ENCODE data around the gene IRAK3.
"Not testable (repeated sequence)": the region's sequence is repeated elsewhere in the genome, so short reads cannot be mapped to it uniquely, and the experiment has no call there.

Gene IRAK3

DNA sequence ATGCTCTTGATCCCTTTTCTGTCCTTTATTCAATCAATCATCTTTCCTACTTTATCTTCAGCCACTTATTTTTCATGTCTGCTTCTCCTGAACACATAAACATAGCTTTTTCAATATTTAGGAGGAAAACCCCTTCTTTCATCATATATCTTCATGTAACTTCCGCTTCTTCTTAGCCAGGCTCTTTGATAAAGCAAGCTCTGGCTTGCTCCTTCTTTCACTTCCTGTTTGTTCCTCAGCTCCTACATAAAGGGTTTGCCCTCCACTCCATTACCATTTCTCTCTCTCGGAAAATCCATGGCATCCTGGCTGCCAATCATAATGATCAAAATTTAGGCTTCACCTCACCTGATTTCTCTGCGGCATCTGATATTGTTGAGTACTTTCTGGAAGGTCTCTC is 79.5 kb downstream of the IRAK3 start:
- no peak for FAIRE-seq

DNA sequence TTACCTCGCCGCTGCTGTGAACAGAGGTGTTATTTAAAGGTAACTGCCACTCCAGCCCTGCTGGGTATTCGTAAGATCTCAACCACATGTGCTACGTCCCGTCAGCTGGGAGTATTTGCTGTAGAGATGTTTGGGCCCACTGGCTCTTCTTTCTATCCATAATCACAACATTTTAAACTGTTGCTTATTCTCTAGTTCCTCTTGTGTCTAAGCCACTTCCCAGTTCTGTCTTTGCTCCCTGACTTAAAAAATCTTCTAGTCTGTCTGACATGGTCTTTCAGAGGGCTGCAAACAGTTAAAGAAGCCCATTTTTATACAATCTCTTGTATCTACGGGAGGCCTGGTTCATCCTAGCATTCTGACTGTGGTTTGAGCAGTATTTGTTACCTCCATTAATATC is 80.1 kb downstream of the IRAK3 start:
- FAIRE-seq: no peak

DNA sequence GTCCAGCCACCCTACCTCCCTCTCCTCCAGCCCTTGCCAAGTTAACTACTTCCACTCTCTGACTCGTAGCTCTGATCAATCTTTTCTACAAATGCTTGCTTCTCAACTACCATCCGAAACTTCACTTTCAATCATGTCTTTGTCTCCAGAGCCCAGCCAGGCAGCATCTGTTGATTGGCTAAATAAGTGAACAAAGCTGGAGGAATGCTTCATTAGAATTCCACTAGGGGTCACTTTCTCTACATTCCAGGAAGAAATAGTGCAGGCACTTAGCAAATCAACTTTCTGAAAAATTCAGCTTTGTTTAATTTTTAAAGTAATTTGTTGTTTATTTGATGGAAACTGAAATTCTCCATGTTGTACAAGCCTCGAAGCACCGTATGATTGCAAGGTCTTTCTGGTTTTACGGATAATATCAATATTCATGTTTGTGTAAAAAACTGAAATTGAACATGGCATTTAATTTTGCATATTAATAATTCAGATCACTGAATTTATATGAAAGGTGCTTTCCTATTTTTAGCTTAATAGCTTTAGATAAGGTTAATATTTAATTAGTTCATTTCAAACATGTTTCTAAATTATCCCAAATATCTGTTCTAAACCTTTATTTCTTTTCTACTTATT is 80.9 kb downstream of the IRAK3 start:
- FAIRE-seq: peak; percentile 91

DNA sequence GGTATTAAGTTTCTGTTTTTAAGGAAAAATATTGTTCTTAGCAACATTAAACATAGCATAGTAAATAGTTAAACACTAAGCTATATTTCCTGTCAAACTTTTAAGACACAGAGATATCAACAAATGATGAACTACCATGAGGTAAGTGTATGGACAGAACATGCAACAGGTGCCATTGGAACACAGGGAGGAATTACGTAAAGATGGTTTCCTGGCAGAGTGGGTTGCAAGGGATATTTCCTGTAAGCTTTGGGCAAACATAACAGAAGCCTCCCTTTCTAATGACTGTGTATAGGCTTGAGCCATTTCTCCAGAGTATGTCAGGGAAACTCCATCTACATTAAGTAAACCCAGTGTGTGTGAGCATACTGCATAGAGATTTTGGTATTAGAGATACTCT is 81.6 kb downstream of the IRAK3 start:
- FAIRE-seq: no peak

DNA sequence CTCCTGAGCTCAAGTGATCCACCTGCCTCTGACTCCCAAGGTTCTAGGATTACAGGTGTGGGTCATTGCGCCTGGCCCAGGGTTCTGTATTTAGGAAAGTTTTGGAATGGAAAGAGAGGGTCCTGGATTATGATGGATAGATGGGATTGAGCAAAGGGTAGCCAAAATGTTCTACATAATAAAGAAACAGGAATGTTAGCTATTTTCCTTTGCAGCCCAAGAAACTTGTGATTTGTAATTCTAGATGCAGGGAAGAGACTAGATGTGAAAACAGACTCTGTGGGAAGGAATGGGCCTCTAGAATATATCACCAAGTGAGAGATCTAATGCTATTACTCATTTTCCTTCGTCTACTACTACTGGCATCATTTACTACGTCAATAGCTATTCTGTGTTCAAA is 83.6 kb downstream of the IRAK3 start:
- no peak for FAIRE-seq

DNA sequence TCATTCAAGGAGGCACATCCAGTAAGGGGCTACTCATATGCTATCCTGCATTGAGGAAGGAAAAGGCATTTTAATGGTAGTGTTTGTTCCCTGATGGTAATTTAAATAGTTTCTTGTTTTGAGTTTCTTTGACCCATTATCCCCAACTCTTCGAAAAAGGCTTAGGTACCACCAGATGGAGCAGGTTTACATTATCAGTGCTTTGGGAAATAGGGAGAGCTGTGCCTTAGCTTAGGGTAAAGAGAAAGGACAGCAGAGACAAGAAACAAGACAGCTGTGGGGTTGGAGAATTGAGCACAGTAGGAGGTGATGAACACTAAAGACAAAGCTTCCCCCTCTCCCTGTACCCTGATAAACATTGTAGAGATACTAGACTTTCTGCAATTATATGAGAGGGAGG is 84.1 kb downstream of the IRAK3 start:
- FAIRE-seq: no peak

DNA sequence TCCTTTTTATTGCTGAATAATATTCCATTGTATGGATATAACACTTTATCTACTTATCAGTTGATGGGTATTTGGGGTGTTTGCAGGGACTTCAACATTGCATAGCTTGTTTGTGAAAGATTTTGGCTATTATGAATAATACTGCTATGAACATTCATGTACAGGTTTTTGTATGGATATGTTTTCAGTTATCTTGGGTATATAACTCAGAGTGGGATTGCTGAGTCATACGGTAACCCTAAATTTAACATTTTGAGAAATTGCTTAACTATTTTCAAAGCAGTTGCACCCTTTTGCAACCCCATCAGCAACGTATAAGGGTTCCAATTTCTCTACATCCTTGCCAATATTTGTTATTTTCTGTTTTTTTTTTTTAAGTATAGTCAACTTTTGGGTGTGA is 86.0 kb downstream of the IRAK3 start:
- FAIRE-seq: no peak

DNA sequence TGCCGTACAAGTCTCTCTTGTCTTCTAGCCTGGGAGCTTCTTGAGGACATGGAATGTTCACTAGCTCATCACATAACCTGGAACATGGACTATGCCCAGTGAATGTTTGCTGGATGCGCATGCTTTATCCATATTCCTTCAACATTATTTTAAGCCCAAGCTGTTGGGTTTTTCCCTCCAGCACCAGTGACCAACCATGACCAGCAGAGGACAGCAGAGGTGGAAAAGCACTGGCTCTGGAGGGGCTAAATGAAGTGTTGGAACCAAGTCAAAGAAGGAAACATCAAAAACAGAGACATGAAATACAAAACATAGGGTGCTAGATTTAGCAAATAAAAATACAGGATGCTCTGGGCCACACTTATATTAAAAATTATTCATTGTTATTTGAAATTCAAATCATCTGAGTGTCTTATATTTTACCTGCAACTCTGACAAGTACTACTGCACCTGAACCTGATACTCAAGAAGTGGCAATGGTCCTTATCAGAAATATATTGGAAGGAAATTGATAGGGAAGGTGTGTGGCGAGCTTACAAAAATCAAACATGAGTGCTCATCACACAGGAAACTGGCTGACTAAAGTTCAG is 90.2 kb downstream of the IRAK3 start:
- no peak for FAIRE-seq

DNA sequence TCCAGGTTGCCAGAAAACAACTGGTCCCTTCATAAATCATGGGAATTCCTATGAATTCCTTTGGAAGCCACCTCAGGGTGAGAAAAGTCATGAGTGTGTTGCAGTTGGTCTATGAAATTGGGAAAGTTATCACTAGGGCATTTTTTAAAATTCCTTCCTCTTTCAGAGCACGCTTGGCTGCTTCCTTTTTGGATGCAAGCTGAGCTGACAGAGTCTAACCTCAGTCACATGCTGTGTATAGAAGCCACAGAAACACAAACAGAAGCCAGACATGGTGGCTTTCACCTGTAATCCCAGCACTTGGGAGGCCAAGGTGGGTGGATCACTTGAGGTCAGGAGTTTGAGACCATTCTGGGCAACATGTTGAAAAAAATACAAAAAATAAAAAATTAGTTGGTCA is 91.5 kb downstream of the IRAK3 start:
- no peak for FAIRE-seq

DNA sequence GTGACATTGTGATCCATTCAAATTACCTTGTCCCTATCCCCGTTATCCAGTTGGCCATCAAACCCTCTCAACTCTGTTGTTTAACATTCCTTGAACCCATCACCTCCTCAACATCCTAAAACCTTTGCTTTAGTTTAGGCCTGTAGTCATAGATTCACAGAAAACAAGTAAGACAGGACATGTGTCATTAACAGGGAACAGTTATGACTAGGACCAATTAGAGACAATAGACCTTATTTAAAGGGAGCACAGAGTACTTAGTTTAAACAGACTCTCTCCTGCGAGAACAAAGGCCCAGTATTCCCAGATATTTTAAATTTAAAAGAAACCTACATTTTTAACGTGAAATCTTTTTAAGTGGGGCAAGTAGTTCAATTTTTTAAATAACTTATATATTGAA is 93.2 kb downstream of the IRAK3 start:
- no peak for FAIRE-seq

DNA sequence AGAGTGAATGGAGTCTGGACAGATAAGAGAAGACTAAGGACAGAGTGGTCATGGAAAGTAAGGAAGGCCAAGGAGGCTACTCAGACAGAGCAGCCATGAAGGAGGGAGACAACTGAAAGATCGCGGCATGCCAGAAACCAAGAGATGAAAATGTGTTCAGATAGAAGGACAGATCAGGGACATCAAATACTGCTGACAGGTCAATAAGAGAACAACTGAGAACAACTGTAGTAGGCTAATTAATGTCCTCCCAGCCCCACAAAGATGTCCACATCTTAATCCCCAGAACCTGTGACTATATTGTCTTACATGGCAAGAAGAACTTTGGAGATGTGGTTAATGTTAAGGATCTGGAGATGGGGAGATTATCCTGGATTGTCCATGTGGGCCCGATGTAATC is 98.3 kb downstream of the IRAK3 start:
- no peak for FAIRE-seq

DNA sequence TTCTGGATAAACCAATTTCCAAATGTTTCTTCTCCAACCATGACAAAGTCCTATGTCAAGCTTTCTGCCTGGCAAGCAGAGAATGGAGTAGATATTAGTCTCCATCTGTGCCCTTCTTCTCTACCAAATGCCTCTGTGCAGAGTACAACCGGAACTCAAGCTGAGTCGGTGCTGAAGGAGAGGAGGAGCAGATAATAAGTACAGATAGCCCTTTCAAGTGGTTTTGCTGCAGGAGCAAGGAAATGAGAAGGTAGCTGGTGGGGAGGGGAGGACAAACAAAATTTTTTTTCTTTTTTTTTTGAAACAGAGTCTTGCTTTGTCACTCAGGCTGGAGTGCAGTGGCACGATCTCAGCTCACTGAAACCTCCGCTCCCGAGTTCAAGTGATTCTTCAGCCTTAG is 99.1 kb downstream of the IRAK3 start:
- FAIRE-seq: no peak

DNA sequence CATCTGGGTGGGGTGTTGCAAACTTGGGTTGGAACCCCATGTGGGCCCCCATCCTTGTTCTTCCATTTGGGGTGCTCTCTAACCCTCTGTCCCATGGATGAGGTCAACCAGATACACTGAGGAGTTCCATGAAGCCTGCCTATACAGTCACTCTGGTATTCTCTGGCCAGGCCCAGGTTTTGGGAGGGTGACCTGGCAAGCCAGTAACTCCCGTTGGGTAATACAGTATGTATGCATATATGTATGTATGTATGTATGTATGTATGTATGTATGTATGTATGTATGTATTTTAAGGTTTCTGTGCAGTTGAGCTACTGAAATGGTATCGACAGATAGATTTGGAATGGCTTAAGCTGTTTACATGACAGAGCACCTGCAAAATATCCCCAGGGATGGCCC is 100.5 kb downstream of the IRAK3 start:
- FAIRE-seq: no peak

DNA sequence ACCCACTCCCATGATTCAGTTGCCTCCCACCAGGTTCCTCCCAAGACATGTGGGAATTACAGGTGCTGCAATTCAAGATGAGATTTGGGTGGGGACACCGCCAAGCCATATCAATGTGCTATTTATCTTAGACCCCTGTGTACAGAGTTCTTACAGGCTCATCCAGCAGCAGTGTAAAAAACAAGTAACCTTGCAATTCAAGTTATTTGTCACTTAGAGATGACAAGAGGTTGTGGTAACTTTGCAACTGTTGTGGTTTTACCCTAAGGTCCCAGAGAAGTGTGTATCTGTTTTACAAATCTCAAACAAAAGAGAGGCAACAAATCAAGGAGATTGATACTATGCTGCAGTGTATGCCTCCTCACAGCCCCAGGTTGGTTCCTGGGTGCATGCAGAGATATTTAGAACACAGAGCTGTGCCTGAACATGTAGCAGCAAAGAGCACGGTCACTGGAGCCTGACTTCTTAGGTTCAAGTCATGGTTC is 101.7 kb downstream of the IRAK3 start:
- no peak for FAIRE-seq

DNA sequence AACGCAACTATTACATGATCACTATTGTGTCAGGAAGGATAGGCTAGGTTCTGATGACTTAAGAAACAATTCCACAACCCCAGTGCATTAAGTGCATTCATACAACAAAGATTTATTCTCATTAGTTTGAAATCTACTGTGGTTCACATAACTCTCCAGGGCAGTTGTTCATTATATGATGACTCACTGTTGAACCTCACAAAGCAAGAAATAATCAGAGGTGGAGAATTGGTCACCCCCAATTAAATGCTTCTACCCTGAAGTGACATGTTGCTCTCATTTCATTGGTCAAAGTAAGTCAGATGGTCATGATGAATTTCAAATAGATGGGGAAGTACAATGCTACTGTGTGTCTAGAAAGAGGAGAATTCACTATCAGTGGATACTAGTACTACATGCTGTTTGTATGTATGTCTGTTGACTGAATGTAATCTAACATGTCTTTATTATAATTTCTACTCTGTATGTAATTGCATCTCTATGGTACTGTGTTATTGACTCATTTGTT is 107.2 kb downstream of the IRAK3 start:
- no peak for FAIRE-seq

DNA sequence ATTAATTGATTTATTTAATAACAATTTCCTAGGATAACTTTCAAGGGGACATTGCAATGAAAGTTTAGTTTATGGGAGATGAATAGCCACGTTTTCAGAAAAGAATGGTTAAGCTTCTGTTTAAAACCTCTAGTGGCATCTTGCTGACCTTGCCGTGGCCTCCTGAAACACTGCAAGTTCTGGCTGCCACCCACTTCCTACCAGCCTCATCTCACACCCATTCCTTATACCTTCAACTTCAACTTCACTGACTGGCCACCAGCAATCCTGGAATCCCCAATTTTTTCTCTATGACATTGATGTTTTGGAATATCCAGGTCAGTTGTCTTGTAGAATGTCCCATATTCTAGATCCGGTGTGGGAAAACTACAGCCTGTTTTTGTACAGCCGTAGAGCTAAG is 108.1 kb downstream of the IRAK3 start:
- FAIRE-seq: no peak

DNA sequence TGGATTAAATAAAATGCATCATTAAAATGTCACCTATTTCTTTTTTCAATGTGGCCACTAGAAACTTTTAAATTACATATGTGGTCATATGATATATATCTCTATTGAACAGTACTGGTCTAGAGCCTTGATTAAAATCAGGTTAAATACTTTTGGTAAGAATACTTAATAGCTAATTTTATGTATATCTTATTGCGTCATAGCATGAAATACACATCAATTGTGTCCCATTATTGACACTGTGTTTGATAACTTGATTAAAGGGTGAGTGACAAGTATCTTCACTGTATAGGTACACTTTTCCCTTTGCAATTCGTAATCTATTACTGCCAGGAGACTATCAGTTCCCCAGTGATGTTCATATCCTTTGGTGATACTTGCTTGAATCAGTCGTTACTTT is 108.9 kb downstream of the IRAK3 start:
- no peak for FAIRE-seq

DNA sequence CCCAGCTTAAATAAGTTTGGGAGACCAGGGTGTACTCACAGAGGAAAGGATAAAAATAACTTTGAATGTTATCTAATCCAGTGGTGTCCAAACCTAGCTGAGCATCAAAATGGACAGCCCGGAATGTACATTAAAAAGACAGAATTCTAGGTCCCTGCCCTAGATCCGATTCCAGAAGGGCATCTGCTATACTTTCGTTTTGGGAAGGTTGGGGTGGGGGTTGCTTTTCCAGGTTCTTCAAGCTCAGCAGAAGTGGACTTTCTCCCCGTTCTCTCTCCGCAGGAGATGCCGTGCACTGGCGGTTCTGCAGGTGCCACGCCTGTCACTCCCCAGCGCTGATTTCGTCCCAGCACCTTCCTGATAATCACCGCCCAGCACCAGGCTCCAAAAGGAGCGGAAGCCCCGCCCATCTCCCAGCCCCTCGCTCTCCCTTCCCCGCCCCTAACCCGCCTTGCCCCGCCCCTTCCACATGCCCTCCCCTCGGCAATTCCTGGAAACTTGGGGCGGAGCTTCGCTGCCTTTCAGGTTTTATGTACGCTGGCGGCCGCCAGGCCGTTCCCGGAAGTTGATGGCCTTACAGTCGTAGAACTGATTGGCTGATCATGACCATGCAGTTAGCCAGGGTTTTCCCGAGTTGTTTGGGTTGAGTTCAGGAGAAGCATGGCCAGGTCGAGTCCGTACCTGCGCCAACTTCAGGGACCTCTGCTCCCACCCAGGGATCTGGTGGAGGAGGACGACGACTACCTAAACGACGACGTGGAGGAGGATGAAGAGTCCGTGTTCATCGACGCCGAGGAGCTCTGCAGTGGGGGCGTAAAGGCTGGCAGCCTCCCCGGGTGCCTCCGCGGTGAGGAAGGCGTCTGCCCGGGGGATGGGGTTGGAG is 113.2 kb downstream of the IRAK3 start, which contains the start of gene HELB:
Gene HELB (plus strand): TSS at position 550 of the 883 bp plus-strand sequence. CDS start 111 bp downstream, at position 661.
- peak; percentile 98 for FAIRE-seq

DNA sequence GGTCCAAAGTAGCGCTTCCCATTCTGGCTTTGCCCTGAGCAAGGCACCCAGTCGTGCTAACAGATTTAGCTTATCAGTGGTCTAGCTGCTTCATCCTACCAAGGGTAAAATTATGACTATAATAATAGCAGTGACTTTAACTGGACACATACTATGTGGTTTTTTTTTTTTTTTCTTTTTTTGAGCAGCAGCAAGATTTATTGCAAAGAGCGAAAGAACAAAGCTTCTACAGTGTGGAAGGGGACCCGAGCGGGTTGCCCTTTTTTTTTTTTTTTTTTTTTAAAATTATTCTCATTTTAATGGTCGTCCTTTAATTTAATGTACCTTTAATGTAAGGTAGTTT is 113.8 kb downstream of the IRAK3 start:
- no peak for FAIRE-seq

DNA sequence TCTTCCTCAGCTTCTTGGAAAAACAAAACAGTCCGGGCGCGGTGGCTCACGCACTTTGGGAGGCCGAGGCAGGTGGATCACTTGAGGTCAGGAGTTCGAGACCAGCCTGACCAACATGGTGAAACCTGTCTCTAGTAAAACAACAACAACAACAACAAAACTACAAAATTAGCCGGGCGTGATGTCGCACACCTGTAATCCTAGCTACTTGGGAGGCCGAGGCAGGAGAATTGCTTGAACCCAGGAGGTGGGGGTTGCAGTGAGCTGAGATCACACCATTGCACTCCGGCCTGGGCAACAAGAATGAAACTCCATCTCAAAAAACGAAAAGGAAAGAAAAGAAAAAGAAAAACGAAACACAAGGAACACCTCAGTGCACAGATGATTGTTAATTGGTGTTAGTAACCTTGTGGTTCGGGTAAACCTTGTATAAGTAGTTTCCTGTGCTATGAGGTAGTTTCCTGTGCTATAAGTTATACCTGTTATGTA is 114.3 kb downstream of the IRAK3 start:
- FAIRE-seq: not testable (repeated sequence)

All from G401.6 (cell line).